Measurements from ENCODE around the gene PMEPA1.

GRCh38 chr20:57616143-57616951 is 93.5 kb downstream of the PMEPA1 start:
- no peak for TF ChIP-seq POLR2AphosphoS5 (IDR thresholded peaks at IDR 0.05; ENCODE audit: borderline replicate concordance, low read depth, low read length)
- TF ChIP-seq FOXP2 (optimal IDR thresholded peaks at IDR 0.05; ENCODE audit: control extremely low read depth, extremely low read length, insufficient read depth), result no peak
